GM20431 (cell line): ENCODE measurements around the gene A3GALT2.
"Not testable (repeated sequence)": the region's sequence is repeated elsewhere in the genome, so short reads cannot be mapped to it uniquely, and the experiment has no call there.

Source experiments
- in situ Hi-C: fragments of 300-500 bp; cut with MseI, MboI; formaldehyde crosslinking; loops from one replicate; pipeline ENCODE4 v1.15.0; 2020; ENCODE audit warnings: low sequenced_read_pairs; ENCODE audit not compliant: unreplicated experiment

A3GALT2 gene

DNA sequence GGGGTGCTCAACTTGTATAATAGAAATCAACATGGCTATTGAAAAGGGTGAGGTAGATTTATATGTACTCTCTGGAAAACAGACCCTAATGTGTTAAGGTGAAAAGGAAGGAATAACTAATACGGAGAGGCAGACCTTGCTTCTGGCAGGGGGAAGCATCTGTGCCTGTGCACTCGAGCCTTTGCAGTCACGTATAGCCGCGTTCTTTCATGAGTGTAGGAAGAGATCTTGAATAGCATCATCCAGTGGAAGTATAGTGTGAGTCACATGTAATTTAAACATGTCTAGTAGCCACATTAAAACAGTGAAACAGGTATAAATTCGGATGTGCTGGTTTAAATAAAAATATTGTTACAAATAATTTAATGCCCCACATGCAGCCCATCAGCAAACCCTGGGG lies 3.0 kb downstream of the A3GALT2 start:
- in situ Hi-C loops: no loop called here

DNA sequence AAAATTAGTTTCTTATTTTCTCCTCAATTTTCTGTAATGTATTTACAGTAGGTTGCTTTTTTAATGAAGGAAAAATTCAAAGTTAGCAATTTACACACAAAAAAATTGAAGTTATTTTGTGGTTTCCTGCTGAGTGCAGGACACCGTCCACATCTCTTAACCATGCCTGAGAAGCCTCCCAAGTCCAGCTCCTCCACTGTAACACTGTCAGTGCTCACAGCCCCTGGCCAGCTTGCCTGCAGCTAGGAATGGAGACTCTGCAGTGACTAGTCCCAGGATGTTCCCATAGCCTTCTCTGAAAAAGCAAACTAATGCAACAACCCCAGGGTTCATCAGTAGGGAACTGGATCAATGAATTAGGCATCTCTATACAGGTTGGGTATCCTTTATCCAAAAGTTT lies 3.5 kb downstream of the A3GALT2 start:
- in situ Hi-C loops: no loop called here

DNA sequence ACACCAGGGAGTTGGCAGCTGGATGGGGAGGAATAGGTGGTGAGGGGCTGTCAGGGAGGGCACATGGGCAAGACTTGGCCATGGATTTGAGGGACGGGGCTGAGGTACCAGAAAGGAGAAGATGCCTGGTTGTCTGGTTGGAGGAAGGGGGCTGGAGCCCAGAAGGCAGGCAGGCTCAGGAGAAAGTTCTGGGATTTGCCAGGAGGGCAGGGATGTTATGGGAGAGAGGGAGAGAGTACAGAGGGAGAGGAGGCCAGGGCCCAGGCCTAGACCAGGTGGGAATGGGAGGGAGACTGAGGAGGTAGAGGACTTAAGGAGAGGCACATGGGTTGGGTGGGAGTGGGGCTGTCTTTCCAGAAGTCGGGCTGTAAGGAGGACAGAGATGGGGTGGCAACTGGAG lies 4.3 kb downstream of the A3GALT2 start:
- in situ Hi-C loops: no loop called here

DNA sequence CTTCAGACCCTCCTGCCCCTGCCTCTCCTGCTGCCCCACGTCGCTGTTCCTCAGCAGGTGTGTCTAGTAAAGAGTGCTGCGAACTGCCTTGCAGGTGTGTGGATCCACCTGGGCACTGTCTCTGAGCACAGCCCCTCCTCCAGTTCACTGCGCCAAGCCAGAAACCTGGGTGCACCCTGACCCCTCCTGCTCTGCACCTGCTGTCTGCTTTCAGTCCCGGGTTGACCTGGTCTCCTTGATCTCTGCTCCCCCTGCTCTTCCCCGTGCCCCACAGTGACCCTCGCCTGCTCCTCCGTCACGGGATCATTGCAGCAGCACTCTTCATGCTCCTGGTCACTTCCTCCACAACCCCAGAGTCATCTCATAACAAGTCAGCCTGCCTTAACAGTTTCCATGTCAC lies 6.5 kb downstream of the A3GALT2 start:
- in situ Hi-C loops: no loop called here

DNA sequence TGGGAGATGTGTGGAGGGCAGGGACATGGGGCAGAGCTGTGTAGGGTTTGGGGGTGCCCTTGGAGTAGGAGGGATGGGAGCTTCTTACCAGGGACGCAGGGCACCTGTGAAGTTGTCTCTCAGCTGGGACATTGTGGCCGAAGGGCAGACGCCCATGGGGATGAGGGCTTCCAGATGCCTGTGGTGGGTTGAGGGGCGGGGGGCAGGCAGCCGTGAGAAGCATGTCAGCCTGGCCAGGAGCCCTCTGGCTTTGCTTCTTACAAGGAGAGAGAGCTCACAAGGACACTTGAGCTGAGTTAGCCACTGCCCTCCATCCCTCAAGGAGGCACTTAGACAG lies 8.5 kb downstream of the A3GALT2 start:
- in situ Hi-C loops: no loop called here

DNA sequence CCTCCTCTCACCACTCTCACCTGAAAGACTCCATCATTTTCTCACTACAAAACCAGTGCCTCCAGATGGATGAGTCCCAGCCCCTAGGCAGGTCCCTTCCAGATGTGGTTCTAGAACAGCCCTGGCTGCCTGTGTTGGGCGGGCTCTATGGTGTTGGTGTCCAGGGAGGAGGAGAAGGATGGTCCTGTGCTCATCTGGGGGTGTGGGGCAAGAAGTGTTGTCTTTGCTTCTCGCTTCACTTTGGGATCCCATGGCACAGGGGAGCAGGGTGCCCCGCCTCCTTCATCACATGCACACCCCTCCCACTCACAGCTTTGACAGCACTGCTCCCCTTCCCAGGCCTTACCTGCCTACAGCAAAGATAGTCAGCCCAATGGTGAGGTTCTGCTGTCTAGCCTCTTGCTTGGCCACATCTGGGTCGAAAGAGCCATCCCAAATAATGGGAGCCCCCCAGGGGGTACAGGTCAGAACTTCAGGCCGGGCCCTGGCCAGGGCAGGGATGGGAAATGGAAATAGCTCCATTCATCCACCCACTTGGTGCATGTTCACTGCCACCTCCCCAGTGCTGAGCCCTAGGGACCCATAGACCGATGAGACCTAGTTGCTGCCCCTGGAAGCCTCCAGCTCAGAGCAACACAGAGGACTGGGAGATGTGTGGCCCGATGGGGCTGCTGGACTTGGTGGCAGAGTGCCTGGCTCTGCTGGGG lies 9.0 kb downstream of the A3GALT2 start:
- in situ Hi-C loops: no loop called here

DNA sequence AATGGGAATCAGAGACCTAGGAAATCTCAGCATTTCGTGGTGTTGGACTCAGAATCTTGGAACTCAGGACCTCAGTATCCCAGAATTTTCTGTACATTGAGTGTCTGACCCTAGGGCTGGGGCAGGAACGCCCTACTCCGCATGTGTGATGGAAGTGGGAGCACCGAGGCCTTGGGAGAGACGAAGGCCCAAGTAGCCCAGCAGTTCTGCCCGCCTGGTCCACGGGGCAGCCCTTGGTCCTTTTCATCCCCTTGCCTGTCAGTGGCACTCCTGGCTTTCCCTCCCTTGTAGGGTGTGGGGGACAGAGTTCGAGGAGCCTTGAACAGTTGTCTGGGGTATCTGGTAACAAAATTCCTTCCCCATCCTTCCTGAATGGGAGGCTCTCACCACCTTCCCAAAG lies 10.2 kb downstream of the A3GALT2 start:
- in situ Hi-C loops: no loop called here

DNA sequence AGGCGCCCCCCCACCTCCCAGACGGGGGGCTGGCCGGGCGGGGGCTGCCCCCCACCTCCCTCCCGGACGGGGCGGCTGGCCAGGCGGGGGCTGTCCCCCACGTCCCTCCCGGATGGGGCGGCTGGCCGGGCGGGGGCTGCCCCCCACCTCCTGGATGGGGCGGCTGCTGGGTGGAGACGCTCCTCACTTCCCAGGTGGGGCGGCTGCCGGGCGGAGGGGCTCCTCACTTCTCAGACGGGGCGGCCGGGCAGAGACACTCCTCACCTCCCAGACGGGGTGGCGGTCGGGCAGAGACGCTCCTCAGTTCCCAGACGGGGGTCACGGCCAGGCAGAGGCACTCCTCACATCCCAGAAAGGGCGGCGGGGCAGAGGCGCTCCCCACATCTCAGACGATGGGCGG lies 11.5 kb downstream of the A3GALT2 start:
- in situ Hi-C loops: not testable (repeated sequence)

DNA sequence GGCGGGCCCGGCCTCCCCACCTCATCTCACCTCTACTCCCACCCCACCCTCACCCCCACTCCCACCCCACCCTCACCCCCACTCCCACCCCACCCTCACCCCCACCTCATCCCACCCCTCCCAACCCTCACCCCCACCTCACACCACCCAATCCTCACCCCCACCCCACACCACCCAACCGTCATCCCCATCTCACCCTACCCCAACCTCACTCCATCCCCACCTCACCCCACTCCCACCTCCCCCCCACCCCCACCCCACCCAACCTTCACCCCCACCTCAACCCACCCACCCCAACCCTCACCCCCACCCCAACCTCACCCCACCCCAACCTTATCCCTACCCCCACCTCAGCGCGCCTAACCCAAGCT lies 13.4 kb downstream of the A3GALT2 start:
- in situ Hi-C loops: no loop called here

DNA sequence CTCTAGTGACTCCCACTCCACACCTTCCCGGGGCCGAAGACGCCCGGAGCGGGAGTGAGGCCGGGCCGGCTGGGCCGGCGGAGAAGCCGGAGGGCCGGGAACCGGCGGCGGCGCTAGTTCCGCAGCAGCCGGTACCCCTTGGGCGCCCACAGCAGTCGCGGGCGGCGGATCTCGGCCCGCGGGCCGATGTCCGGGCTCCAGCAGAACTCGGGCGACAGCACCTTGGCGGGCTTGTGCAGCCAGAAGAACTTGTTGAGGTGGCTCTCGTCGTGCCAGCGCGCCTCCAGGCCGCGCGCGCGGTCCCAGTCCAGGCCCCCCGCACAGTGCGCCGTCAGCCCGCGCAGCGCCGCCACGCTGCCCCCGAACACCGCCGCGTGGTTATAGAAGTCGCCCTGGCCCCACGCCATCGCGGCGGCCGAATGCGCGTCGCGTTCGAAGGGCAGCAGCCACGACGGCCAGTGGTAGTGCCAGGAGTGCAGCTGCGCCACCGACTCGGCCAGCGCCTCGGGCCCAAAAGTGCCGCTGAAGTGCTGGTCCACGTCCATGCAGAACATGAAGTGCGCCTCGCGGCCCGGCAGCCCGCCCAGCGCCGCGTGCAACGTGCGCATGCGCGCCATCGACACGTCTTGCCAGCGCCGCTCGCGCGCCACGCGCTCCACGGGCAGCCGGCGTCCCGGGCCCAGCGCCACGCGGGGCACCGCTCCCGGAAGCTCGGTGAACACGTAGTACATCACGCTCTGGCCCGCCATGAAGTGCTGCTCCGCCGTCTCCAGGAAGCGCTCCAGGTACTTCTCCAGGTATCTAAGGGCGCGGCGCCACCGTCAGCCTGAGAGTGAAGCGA lies 14.0 kb downstream of the A3GALT2 start:
- in situ Hi-C loops: no loop called here

DNA sequence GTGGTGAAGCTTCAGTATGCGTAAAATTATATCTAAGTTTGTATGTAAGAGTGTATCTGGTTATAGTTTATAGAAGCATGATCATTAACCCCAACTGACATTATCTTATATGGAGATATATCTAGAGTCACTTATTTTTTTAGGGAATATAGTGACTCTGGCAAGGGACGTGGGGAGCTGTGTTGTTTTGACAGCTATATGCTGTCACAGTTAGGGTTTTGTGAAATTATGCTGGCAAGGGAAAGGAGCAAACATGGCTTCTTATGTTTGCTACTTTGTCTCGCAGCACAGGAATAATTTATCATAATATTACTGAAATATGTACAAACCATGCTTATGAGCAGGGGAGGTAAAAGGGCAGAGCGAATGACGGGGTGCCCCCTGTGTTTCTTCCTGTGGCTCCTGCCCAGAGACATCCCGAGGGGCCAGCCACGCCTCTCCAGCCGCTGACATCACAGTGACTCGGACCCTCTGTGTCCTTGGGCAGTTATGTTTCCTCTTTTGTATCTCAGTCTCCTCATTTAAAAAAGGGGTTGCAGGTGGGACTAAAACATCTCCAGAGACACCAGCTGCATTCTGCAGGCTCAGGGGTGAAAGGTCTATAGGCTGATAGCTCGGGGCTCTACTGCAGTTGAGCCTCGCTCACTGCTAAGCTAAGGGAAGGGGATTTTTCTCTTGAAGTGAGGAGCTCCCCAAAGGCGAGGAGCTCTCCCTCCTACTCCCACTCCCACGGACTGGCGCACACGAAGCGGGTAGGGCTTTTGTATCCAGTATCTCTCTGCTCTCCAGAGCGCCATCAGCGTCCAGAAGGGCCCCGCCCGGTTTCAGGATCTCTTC lies 14.9 kb downstream of the A3GALT2 start:
- in situ Hi-C loops: no loop called here

DNA sequence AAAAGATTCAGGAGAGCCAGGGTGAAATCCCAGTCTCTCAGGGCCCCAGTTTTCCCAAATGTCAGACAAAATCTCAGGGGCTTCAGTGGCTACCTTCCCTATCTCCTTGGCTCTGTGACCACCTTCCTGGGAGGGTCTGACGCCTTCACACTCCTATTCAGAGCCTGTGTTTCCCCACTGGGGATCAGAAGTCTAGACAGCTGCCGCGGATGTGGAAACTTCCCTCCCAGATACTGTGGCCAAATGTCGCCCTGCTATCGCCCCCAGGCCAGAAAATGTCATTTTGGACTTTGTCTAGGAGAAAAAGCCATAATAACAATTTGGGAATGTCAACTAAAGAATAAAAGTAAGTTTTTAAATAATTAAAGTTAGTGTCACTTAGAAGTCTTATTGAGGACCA lies 15.9 kb downstream of the A3GALT2 start:
- in situ Hi-C loops: no loop called here

DNA sequence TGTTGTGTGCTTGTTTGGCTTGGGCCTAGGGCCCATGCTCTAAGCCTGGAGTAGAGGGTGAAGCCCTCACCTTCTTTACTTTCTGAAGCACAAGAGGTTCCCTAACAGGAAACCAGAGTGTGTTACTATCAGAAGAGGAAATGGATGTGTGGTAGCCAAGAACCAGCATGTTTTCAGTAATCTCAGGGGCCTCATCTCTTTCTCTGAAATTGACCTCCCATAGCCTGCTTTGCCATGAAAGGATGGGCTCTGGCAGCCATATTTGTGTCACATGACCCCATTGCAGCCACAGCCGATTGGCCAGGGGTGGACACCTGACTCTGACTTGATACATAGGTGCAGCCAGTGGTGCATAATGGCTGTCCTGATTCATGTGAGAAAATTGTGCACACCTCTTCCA lies 18.6 kb downstream of the A3GALT2 start:
- in situ Hi-C loops: no loop called here

DNA sequence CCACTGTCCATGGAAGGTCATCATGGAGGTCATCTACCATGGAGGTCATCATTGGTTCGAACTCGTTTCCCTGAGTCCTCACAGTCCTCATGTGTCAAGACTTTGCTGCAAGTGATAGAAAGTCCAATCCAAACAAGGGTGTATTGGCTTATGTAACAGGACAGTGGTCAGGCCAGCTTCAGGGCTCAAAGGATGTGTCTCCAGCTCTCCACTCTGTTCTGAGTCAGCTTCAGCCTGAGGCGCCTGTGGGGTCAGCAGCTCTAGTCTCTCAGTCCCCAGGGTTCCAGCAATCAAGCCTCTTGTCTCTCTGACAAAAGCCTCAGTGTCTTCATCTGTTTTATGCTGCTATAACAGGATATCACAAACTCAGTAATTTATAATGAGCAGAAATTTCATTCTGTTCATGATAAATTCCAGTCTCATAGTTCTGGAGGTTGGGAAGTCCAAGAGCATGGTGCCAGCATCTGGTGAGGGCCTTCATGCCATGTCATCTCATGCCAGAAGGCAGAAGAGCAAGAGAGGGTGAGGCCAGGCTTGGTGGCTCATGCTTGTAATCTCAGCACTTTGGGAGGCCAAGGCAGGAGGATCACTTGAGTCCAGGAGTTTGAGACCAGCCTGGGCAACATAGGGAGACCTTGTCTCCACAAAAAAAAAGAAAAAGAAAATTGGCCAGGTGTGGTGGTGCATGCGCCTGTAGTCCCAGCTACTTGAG lies 19.5 kb downstream of the A3GALT2 start:
- in situ Hi-C loops: no loop called here

DNA sequence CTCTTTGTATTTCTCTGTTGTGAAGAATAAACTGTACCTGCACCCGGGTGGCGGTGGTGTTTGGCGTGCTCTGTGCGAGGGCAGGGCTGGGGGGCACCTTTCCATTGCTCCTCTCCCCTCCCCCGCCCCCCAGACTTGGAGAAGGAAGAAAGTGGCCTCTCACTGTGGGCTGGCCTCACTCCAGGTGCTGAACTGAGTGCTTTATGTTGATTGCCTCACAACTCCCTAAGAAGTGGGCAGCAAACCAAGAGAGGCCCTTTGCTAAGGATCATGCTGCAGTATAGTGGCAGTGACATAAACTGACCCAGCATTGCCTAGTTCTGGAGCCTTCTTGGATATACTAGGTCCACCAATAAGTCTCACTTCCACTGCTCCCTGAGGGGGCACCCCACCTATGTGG lies 20.2 kb downstream of the A3GALT2 start:
- in situ Hi-C loops: no loop called here

DNA sequence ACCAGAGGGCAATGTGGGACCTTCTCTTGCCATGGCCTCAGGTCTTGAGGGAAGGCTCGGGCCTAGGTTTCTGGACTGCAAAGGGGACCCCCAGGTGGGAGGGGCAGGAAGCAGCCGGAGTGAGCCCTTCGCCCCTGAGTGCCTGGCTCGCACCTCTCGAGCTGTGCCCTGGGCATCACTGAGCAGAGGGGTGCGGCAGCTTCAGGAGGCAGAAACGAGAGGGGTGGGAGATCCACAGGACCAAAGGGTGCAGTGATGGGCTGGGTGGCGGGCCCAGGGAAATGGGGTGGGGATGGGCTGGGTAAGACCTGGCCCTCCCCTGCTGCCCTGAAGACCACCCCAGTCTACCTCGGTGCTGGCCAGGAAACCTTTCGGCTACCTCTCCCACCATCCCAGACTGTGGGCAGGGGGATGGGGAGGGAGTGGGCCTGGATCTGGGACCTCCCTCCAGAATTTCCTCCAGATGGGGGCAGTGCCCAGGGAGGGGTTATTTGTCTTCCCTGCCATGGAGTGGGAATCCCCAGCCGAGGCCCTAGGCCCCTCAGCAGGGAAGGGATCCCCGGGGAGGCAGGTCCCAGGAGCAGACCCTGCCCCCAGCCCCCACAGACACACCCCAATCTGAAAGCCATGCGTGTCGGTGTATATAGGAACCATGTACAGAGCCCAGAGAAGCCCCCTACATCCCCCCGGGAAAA lies 21.3 kb downstream of the A3GALT2 start:
- in situ Hi-C loops: loop anchor here (25.0 kb wide), 1 partner anchor 163 kb away; the partner anchor contains the start of gene ZSCAN20

DNA sequence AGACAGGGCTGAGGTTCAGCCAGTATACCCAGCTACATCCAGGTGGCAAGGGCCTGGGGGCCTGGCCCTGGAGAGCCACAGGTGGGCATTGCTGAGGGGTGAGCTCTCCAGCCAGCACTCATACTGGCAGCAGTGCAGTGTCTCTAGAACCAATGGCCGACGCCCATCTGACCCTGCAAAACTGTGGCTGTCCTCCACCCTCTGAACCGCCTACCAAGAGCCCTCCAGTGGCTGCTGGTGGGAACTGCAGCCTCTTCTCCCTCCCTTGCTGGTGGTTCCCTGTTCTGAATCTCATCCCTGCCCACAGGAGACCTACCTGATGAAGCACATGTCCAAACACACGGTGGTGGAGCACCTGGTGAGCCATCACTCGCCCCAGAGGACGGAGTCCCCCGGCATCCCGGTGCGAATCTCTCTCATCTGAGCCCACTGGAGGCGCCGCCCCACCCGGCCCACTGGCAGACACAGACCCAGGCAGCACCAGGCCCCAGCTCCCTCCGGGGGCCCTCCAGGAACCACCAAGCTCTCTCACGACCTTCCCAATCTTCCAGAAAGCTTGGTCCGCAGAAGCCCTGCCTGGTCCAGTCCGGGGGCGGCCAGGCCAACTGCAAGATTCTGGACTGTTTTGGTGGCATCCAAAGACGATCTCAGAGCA lies 22.1 kb downstream of the A3GALT2 start:
- in situ Hi-C loops: loop anchor here (25.0 kb wide), 1 partner anchor 164 kb away; the partner anchor contains the start of gene ZSCAN20

DNA sequence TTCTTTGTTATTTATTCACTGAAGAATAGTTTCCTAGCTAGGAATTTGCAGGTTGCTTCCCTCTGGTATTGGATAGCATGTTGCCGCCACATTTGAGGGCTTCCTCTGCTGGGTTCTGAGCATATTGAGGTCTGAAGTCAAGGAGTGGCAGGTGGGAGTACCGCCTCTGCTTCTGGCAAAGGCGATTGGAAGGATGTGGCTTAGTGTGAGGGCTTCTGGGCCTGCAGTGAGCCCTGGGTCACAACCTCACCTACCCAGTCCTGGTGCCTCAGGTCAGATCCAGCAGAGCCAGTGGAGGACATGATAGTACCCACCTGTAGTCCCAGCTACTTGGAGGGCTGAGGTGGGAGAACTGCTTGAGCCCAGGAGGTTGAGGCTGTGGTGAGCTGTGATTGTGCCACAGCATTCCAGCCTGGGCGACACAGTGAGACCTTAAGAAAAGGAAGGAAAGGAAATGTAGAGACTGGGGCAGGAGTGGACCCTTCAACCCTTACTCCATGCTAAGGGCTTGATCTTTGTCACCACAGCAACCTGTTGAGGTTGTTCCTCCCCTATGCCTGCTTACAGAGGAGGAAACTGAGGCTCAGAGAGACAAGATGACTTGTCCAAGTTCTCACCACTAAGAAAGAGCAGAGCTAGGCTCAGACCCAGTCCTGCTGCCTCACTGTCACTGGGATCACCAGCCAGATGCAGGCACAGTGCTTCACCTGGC lies 22.8 kb downstream of the A3GALT2 start:
- in situ Hi-C loops: loop anchor here (25.0 kb wide), 1 partner anchor 164 kb away; the partner anchor contains the start of gene ZSCAN20
